Endothelial cell of umbilical vein (primary cell): ENCODE data around the gene MRPL53. TPM values are rescaled to one million over a fixed set of nuclear protein-coding genes. Genes with fewer than 3 reads are reported as not detected.

ENCODE experiments used
- BruUV-seq: library from RNA; stranded (reverse); fragments of 400-500 nt; replicated peaks from 2 replicates; lab custom pipeline; 2021; lab: Mats Ljungman, UMichigan
- CTCF ChIA-PET: fragments of 300-600, 350-600 bp; sonication (Branson Sonifier 250); formaldehyde crosslinking; loops from one replicate; lab custom pipeline; 2021; ENCODE audit warnings: antibody characterized with exemption, inconsistent platforms; lab: Charles Lee
- POLR2A ChIA-PET: fragments of 300-600, 350-600 bp; sonication (Branson Sonifier 250); formaldehyde crosslinking; loops from one replicate; lab custom pipeline; 2021; ENCODE audit warnings: antibody characterized with exemption, inconsistent platforms; lab: Charles Lee
- DNase-seq: peaks from one replicate; pipeline ENCODE4 v3.0.0-alpha.2; 2011; ENCODE audit warnings: low read depth, low spot score
- FAIRE-seq: peaks from 2 replicates; lab custom pipeline; 2011; peaks lifted over from hg19 to GRCh38; lab: Jason Lieb, UNC
- H2AFZ ChIP-seq: 2 replicates; pipeline ENCODE4 v1.6.0; 2012; ENCODE audit warnings: low read depth, low read length, control low read depth, inconsistent platforms
- H3K27ac ChIP-seq: 2 replicates; pipeline ENCODE4 v1.5.1; 2011; ENCODE audit warnings: low read depth, mild to moderate bottlenecking, control low read depth, low read length, moderate library complexity; ENCODE audit not compliant: insufficient read depth
- H3K27me3 ChIP-seq, 2 experiments: 2 replicates each; pipeline versions ENCODE4 v1.6.0 to v1.6.1; 2011; ENCODE audit warnings: low read length in 2 of 2, mixed read lengths in 1 of 2; ENCODE audit not compliant: control insufficient read depth in 2 of 2, insufficient read depth in 2 of 2
- H3K36me3 ChIP-seq, 2 experiments: 2 replicates in 1 of 2; 3 replicates in 1 of 2; pipeline ENCODE4 v1.5.1; 2011; ENCODE audit warnings: low read length in 2 of 2, mild to moderate bottlenecking in 1 of 2, moderate library complexity in 1 of 2; ENCODE audit not compliant: control insufficient read depth in 2 of 2, insufficient read depth in 2 of 2; ENCODE audit errors: extremely low read depth in 1 of 2
- H3K4me1 ChIP-seq: 3 replicates; pipeline ENCODE4 v1.5.1; 2011; ENCODE audit warnings: mild to moderate bottlenecking, low read length; ENCODE audit not compliant: control insufficient read depth, insufficient read depth; ENCODE audit errors: extremely low read depth
- H3K4me2 ChIP-seq: 2 replicates; pipeline ENCODE4 v1.6.1; 2011; ENCODE audit warnings: low read length, control low read depth, mixed read lengths; ENCODE audit not compliant: insufficient read depth
- H3K4me3 ChIP-seq, 3 experiments: fragments of 200-600 bp in 1 of 3; sonication (generic), shearing (Covaris generic) in 1 of 3; replicated peaks in 1 of 3; 2 replicates each; pipeline ENCODE4 v1.5.1; 2011 to 2016; ENCODE audit warnings: control low read depth in 3 of 3, low read length in 3 of 3, mild to moderate bottlenecking in 2 of 3, inconsistent platforms in 1 of 3, low read depth in 1 of 3, moderate library complexity in 1 of 3; ENCODE audit not compliant: insufficient read depth in 1 of 3
- H3K79me2 ChIP-seq: 2 replicates; pipeline ENCODE4 v1.6.0; 2012; ENCODE audit warnings: low read length, inconsistent platforms; ENCODE audit not compliant: control insufficient read depth, insufficient read depth
- H3K9ac ChIP-seq: replicated peaks from 2 replicates; pipeline ENCODE3; 2011; ENCODE audit warnings: low read length, control low read depth; ENCODE audit not compliant: insufficient read depth; ENCODE audit errors: extremely low read depth
- H3K9me1 ChIP-seq: replicated peaks from 3 replicates; pipeline ENCODE4 v1.6.0; 2011; ENCODE audit warnings: mild to moderate bottlenecking, low read length; ENCODE audit not compliant: control insufficient read depth, insufficient read depth; ENCODE audit errors: extremely low read depth
- H3K9me3 ChIP-seq: replicated peaks from 2 replicates; pipeline ENCODE4 v1.5.1; 2012; ENCODE audit warnings: low read length, inconsistent platforms; ENCODE audit not compliant: control insufficient read depth, insufficient read depth
- H4K20me1 ChIP-seq: replicated peaks from 2 replicates; pipeline ENCODE3; 2011; ENCODE audit warnings: mild to moderate bottlenecking, low read length; ENCODE audit not compliant: control insufficient read depth, insufficient read depth; ENCODE audit errors: extremely low read depth
- EZH2 ChIP-seq: IDR thresholded peaks from 2 replicates; pipeline ENCODE4 v1.6.1; 2012; ENCODE audit warnings: borderline replicate concordance, low read depth, mild to moderate bottlenecking, moderate library complexity, low read length, inconsistent platforms; ENCODE audit not compliant: severe bottlenecking
- FOS ChIP-seq: IDR thresholded peaks from 2 replicates; pipeline ENCODE4 v1.6.1; 2011; ENCODE audit warnings: mild to moderate bottlenecking, low read length, moderate library complexity, borderline replicate concordance; ENCODE audit not compliant: insufficient read depth
- GATA2 ChIP-seq: IDR thresholded peaks from 2 replicates; pipeline ENCODE4 v1.7.0; 2011; ENCODE audit warnings: low read depth, mild to moderate bottlenecking, moderate library complexity, mixed read lengths, low read length; ENCODE audit not compliant: insufficient read length, insufficient read depth
- JUN ChIP-seq: IDR thresholded peaks from 2 replicates; pipeline ENCODE4 v1.6.1; 2011; ENCODE audit warnings: borderline replicate concordance, low read depth; ENCODE audit not compliant: insufficient read length, insufficient read depth
- MYC ChIP-seq: IDR thresholded peaks from one replicate; pipeline ENCODE4 v1.6.1; 2011; ENCODE audit warnings: mild to moderate bottlenecking, low read depth, low read length
- POLR2A ChIP-seq: IDR thresholded peaks from 2 replicates; pipeline ENCODE4 v1.6.1; 2012; ENCODE audit warnings: low read depth, mild to moderate bottlenecking, control low read depth, low read length
- POLR2AphosphoS5 ChIP-seq: IDR thresholded peaks from 2 replicates; pipeline ENCODE4 v1.6.1; 2012; ENCODE audit warnings: low read depth, mild to moderate bottlenecking, control low read depth, low read length, moderate library complexity; ENCODE audit not compliant: insufficient read depth
- dilution Hi-C: fragments of 300-500 bp; cut with MboI; formaldehyde crosslinking; loops from one replicate; pipeline ENCODE4 v1.15.0; 2019; ENCODE audit warnings: low sequenced_read_pairs; ENCODE audit not compliant: extremely low pct_ligation_motif_present
- intact Hi-C: fragments of 100-400 bp; cut with micrococcal nuclease; formaldehyde crosslinking; loops from one replicate; pipeline ENCODE4 v1.10.0; 2022
- polyA plus RNA-seq, 4 experiments: library from polyadenylated mRNA; depleted of rRNA in 3 of 4; stranded (reverse) in 3 of 4; unstranded in 1 of 4; fragments of >200 nt; gene quantifications; 2 replicates each; pipeline versions ENCODE4 v1.2.1 to v1.2.3, GENCODE V29; 2011 to 2012; ENCODE audit warnings: missing spikeins in 1 of 4
- total RNA-seq: library from RNA; stranded (reverse); gene quantifications from 2 replicates; pipeline ENCODE4 v1.2.3, GENCODE V29; 2021
- TF ChIP-seq, protein P1 (sequence below), 2 donors: IDR thresholded peaks; 1 replicate in 1 of 2; 2 replicates in 1 of 2; pipeline ENCODE4 v1.5.1; 2011; ENCODE audit warnings: low read length in 2 of 2, mild to moderate bottlenecking in 2 of 2, moderate library complexity in 2 of 2, control low read depth in 1 of 2, inconsistent platforms in 1 of 2, low read depth in 1 of 2; ENCODE audit not compliant: insufficient read depth in 1 of 2; ENCODE audit errors: extremely low read depth in 1 of 2
- TF ChIP-seq, protein P2 (sequence below): IDR thresholded peaks from 2 replicates; pipeline ENCODE4 v1.6.1; 2011; ENCODE audit not compliant: insufficient read depth, insufficient read length

Gene MRPL53
- total and polyA plus RNA-seq, 2 donors (not counting 3 experiments of a cell fraction or from before 2014, with no cell fraction given), result 68.7 to 69.7 TPM

DNA sequence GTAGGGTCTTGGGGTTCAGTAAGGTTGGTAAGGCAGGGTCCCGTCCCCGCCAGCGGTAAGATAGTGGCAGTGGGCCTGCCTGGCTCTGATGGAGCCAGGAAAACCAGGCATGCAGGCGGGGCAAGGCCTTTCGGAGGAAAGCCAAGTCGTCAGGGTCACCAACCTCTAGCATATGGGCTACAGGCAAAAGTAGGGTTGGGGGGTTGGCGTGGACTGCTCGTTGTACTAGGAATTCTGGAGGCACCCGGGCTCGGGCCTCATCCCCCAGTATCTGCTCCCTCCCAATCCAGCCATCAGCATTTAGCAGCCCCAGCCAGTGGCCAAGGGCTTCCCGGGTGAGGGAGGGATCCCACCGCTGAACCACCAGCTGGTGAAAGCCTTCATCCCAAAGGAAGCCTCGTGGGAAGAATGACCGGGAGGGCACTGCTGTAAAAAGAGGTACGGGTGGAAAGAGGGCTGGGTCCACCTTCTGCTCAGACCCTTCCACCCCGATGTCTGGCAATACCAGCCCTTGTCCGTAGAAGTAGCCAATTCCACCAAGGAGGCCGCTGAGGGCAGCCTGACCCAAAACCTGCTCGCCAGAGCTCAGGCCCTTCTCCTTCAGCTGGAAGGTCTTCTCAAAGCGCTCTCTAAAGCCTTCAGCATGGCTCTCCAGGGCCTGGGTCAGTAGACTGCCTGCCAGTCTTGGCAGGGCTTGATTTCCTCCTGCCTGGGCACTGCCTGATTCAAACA is 10.3 kb downstream of the MRPL53 start:
- intact Hi-C loops, result no loop called here
- no peak for TF ChIP-seq POLR2AphosphoS5
- no peak for TF ChIP-seq MYC
- no peak for TF ChIP-seq FOS
- no peaks in the 10 kb centered on the region for H3K9me1 ChIP-seq
- H3K9ac ChIP-seq, result no peak overlapping the region
- ChIA-PET CTCF (interaction anchor here (0.6 to 1.5 kb wide), 5 partner anchors 12 to 125 kb away, joined by 4 to 8 read pairs (median 4); no protein-coding TSS in a partner anchor), POLR2A (no interaction called here)
- peaks cover 0 to 12% of the 10 kb centered on the region in 2 experiments for H3K36me3 ChIP-seq
- no peak overlapping the region for H2AFZ ChIP-seq
- no peak overlapping the region for H3K4me2 ChIP-seq
- no peak overlapping the region for H3K27ac ChIP-seq
- peaks cover 17% of the 10 kb centered on the region for H3K79me2 ChIP-seq
- FAIRE-seq, result no peak
- H3K4me1 ChIP-seq, result peaks cover 15% of the 10 kb centered on the region
- DNase-seq, result no peak
- no peaks in the 10 kb centered on the region for H3K27me3 ChIP-seq
- no peaks in the 10 kb centered on the region for H4K20me1 ChIP-seq
- no peak overlapping the region for H3K4me3 ChIP-seq
- dilution Hi-C loops, result no loop called here
- no TSS peak for BruUV-seq
- no peaks in the 10 kb centered on the region for H3K9me3 ChIP-seq

DNA sequence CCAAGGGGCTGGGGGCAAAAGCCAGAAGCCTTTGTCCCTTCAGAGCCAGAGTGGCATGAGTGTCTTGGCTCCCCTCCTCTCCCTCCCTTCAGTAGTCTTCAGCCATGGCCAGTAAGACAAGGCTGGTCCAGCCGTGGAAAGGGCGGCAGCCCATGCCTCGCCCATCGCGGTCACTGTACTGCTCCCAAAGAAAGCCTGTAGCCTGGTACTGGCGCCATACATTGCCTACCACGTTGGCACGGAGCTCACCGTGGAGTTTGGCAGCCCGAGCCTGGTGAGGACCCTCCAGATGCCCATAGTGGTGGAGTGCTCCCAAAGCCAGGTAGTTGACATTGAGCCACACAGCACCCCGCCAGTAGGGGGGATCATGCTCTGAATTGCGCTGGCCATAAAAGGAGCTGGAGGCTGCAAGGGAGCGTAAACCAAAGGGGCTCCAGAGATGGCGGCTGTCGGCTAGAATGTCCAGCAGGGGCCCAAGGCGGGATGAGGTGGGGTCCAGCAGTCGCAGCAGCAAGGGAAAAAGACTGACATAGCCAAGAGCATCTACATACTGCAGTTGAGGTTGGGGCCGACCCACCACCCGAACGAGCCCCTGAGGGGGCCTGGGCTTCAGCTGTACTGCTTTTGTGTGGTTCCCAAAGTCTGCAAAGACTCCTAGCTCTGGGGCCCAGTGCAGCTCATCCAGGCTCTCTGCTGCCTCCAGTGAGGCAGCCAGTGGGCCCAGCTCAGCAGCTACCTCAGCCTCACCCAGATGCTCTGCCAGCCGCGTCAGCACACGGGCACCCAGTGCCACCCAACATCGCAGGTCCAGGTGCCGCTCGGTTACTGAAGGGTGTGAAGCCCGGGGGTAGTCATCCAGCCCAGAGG is 11.1 kb downstream of the MRPL53 start:
- POLR2A ChIA-PET, result interaction anchor here (0.5 kb wide), 1 partner anchor 9 kb away, joined by 3 read pairs; no protein-coding TSS in a partner anchor
- dilution Hi-C loops, result no loop called here

More for the DNA sequence above, 11.1 kb downstream of the MRPL53 start:
- Histone ChIP-seq H3K9me1 (no peaks in the 10 kb centered on the region), H2AFZ (no peak overlapping the region), H3K4me3 (no peak overlapping the region), H3K4me2 (no peak overlapping the region), H3K27me3 (no peaks in the 10 kb centered on the region), H3K36me3 (peaks cover 0 to 12% of the 10 kb centered on the region in 2 experiments), H3K4me1 (peaks cover 20% of the 10 kb centered on the region), H3K79me2 (peaks cover 17% of the 10 kb centered on the region), H3K9ac (no peak overlapping the region), H3K27ac (no peak overlapping the region), H3K9me3 (no peaks in the 10 kb centered on the region), H4K20me1 (no peaks in the 10 kb centered on the region)
- CTCF ChIA-PET, result interaction anchor here (0.6 to 1.5 kb wide), 5 partner anchors 13 to 126 kb away, joined by 4 to 8 read pairs (median 4); no protein-coding TSS in a partner anchor
- TSS peak; percentile 10 for BruUV-seq
- intact Hi-C loops, result no loop called here
- TF ChIP-seq MYC, result no peak
- TF ChIP-seq POLR2A, result no peak
- no peak for TF ChIP-seq JUN
- TF ChIP-seq EZH2, result no peak
- no peak for TF ChIP-seq POLR2AphosphoS5
- TF ChIP-seq, protein P1, sequence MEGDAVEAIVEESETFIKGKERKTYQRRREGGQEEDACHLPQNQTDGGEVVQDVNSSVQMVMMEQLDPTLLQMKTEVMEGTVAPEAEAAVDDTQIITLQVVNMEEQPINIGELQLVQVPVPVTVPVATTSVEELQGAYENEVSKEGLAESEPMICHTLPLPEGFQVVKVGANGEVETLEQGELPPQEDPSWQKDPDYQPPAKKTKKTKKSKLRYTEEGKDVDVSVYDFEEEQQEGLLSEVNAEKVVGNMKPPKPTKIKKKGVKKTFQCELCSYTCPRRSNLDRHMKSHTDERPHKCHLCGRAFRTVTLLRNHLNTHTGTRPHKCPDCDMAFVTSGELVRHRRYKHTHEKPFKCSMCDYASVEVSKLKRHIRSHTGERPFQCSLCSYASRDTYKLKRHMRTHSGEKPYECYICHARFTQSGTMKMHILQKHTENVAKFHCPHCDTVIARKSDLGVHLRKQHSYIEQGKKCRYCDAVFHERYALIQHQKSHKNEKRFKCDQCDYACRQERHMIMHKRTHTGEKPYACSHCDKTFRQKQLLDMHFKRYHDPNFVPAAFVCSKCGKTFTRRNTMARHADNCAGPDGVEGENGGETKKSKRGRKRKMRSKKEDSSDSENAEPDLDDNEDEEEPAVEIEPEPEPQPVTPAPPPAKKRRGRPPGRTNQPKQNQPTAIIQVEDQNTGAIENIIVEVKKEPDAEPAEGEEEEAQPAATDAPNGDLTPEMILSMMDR (IDR thresholded peaks at IDR 0.05; ENCODE audit: extremely low read depth in 1 of 2, insufficient read depth in 1 of 2, low read depth in 1 of 2, low read length in 2 of 2), result no peak
- TF ChIP-seq GATA2, result no peak
- no peak for TF ChIP-seq FOS
- TF ChIP-seq, protein P2, sequence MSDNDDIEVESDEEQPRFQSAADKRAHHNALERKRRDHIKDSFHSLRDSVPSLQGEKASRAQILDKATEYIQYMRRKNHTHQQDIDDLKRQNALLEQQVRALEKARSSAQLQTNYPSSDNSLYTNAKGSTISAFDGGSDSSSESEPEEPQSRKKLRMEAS, result no peak
- DNase-seq (no peak), FAIRE-seq (no peak)
